T-helper 1 cell treated with Interleukin-12 subunit alpha and Interleukin-12 subunit beta and Interleukin-4 antibody, amounts not matched to agents 30 ng/mL and 1 ng/mL, for 36 hours (primary cell): ENCODE measurements around the gene SPATA1. TPM values are rescaled to one million over a fixed set of nuclear protein-coding genes. Genes with fewer than 3 reads are reported as not detected.

Source experiments
- intact Hi-C: fragments of 100-400 bp; cut with micrococcal nuclease; formaldehyde crosslinking; loops from one replicate; pipeline ENCODE4 v1.15.1; 2024
- total RNA-seq: library from RNA; stranded (reverse); gene quantifications from 2 replicates; pipeline ENCODE4 v1.2.3, GENCODE V29; 2022

SPATA1 gene
- total RNA-seq, 1 donor from 2014 or later: 0.29 TPM

GRCh38 chr1:84507887-84508286, 1.7 kb downstream of the SPATA1 start:
- intact Hi-C loops: loop anchor here (2.0 to 10.0 kb wide), 6 partner anchors 431 to 1201 kb away; partner anchors contain the start of genes TTLL7 and ZNHIT6

- intact Hi-C loops: loop anchor here (5.0 to 10.0 kb wide), 3 partner anchors 431 to 1004 kb away; a partner anchor contains a TSS
Observed at GRCh38 chr1:84508510-84508909, 2.3 kb downstream of the SPATA1 start.

GRCh38 chr1:84509029-84509428, 2.8 kb downstream of the SPATA1 start:
- intact Hi-C loops: loop anchor here (5.0 to 10.0 kb wide), 3 partner anchors 432 to 1004 kb away; a partner anchor contains a TSS

- intact Hi-C loops: no loop called here
Observed at GRCh38 chr1:84510165-84510564, 4.0 kb downstream of the SPATA1 start.

GRCh38 chr1:84510668-84511067, 4.5 kb downstream of the SPATA1 start:
- intact Hi-C loops: no loop called here

GRCh38 chr1:84524590-84524989, 18.4 kb downstream of the SPATA1 start:
- intact Hi-C loops: no loop called here

- intact Hi-C loops: no loop called here
Observed at GRCh38 chr1:84525779-84526178, 19.6 kb downstream of the SPATA1 start.

- intact Hi-C loops: loop anchor here (1.0 to 2.0 kb wide), 2 partner anchors 32 to 34 kb away; partner anchors contain the start of genes GNG5 and SPATA1
Observed at GRCh38 chr1:84538599-84538998, 32.4 kb downstream of the SPATA1 start.

GRCh38 chr1:84539972-84540371, 33.8 kb downstream of the SPATA1 start:
- intact Hi-C loops: loop anchor here (1.0 to 10.0 kb wide), 3 partner anchors 33 to 605 kb away; no protein-coding TSS in a partner anchor

GRCh38 chr1:84540759-84541158, 34.6 kb downstream of the SPATA1 start:
- intact Hi-C loops: loop anchor here (1.0 to 10.0 kb wide), 3 partner anchors 98 to 606 kb away; no protein-coding TSS in a partner anchor

GRCh38 chr1:84541679-84542078, 35.5 kb downstream of the SPATA1 start:
- intact Hi-C loops: loop anchor here (1.0 to 10.0 kb wide), 2 partner anchors 99 to 607 kb away; no protein-coding TSS in a partner anchor

- intact Hi-C loops: no loop called here
Observed at GRCh38 chr1:84550826-84551225, 44.6 kb downstream of the SPATA1 start.

GRCh38 chr1:84569216-84569615, 63.0 kb downstream of the SPATA1 start:
- intact Hi-C loops: no loop called here

GRCh38 chr1:84570436-84571149, 64.4 kb downstream of the SPATA1 start:
- intact Hi-C loops: loop anchor here (5.0 to 10.0 kb wide), 5 partner anchors 276 to 1827 kb away; partner anchors contain the start of genes MCOLN2 and ODF2L

GRCh38 chr1:84571150-84571535, 65.0 kb downstream of the SPATA1 start:
- intact Hi-C loops: loop anchor here (5.0 to 10.0 kb wide), 5 partner anchors 276 to 1826 kb away; partner anchors contain the start of genes MCOLN2 and ODF2L

- intact Hi-C loops: loop anchor here (1.0 to 10.0 kb wide), 14 partner anchors 35 to 1824 kb away; partner anchors contain the start of genes BCL10, C1orf52, MCOLN2 and ODF2L
Observed at GRCh38 chr1:84573481-84573966, 67.3 kb downstream of the SPATA1 start.

GRCh38 chr1:84573967-84574842, 68.0 kb downstream of the SPATA1 start, which contains the start of gene CTBS:
CTBS (minus strand) TSS chr1:84574440; CDS start chr1:84574415, 25 bp downstream.
- intact Hi-C loops: loop anchor here (1.0 to 10.0 kb wide), 25 partner anchors 35 to 1823 kb away; partner anchors contain the start of genes BCL10, C1orf52, GNG5 and MCOLN2

GRCh38 chr1:84574936-84575335, 68.8 kb downstream of the SPATA1 start:
- intact Hi-C loops: loop anchor here (1.0 to 10.0 kb wide), 16 partner anchors 45 to 1822 kb away; partner anchors contain the start of genes GNG5, MCOLN2, ODF2L and RPF1

GRCh38 chr1:84581648-84582047, 75.5 kb downstream of the SPATA1 start:
- intact Hi-C loops: no loop called here

- intact Hi-C loops: no loop called here
Observed at GRCh38 chr1:84582802-84583587, 76.8 kb downstream of the SPATA1 start.
